Kidney epithelial cell (primary cell): ENCODE data around the gene MMRN1. TPM values are rescaled to one million over a fixed set of nuclear protein-coding genes. Genes with fewer than 3 reads are reported as not detected.
"Not testable (repeated sequence)": the region's sequence is repeated elsewhere in the genome, so short reads cannot be mapped to it uniquely, and the experiment has no call there.

Source experiments
- DNase-seq: peaks from one replicate; pipeline ENCODE4 v3.0.0-alpha.2; 2010; ENCODE audit warnings: low read depth
- H3K27me3 ChIP-seq: 2 replicates; pipeline ENCODE4 v1.6.0; 2011; ENCODE audit warnings: low read length; ENCODE audit not compliant: control insufficient read depth, insufficient read depth
- H3K36me3 ChIP-seq: 2 replicates; pipeline ENCODE4 v1.5.1; 2011; ENCODE audit warnings: low read length; ENCODE audit not compliant: control insufficient read depth, insufficient read depth
- H3K4me3 ChIP-seq: 2 replicates; pipeline ENCODE4 v1.5.1; 2011; ENCODE audit warnings: low read depth, mild to moderate bottlenecking, control low read depth, low read length
- CTCF ChIP-seq: IDR thresholded peaks from 2 replicates; pipeline ENCODE4 v1.5.1; 2011; ENCODE audit warnings: mild to moderate bottlenecking, moderate library complexity, low read length, control low read depth, inconsistent platforms; ENCODE audit not compliant: insufficient read depth, poor library complexity, severe bottlenecking
- total RNA-seq: library from RNA; depleted of rRNA; stranded (reverse); fragments of >200 nt; gene quantifications from 2 replicates; pipeline ENCODE4 v1.2.3, GENCODE V29; 2015

The MMRN1 gene
- total RNA-seq, 1 donor from 2014 or later: not detected

- Histone ChIP-seq H3K36me3 (no peaks in the 10 kb centered on the region), H3K4me3 (no peak overlapping the region), H3K27me3 (no peaks in the 10 kb centered on the region)
- DNase-seq: no peak
- no peak for TF ChIP-seq CTCF
These were observed 5.4 kb upstream of the MMRN1 start for GRCh38 chr4:89889289-89889688.

GRCh38 chr4:89897867-89898266 lies 3.2 kb downstream of the MMRN1 start:
- H3K27me3 ChIP-seq: no peaks in the 10 kb centered on the region
- no peaks in the 10 kb centered on the region for H3K36me3 ChIP-seq
- TF ChIP-seq CTCF: no peak
- DNase-seq: no peak
- no peak overlapping the region for H3K4me3 ChIP-seq

- TF ChIP-seq CTCF: no peak
- no peak for DNase-seq
- Histone ChIP-seq H3K27me3 (no peaks in the 10 kb centered on the region), H3K36me3 (no peaks in the 10 kb centered on the region), H3K4me3 (no peak overlapping the region)
These were observed 3.7 kb downstream of the MMRN1 start for GRCh38 chr4:89898304-89898716.

- Histone ChIP-seq H3K36me3 (no peaks in the 10 kb centered on the region), H3K4me3 (no peak overlapping the region), H3K27me3 (no peaks in the 10 kb centered on the region)
- no peak for TF ChIP-seq CTCF
- no peak for DNase-seq
These were observed 4.5 kb downstream of the MMRN1 start for GRCh38 chr4:89899152-89899551.

- H3K27me3 ChIP-seq: no peaks in the 10 kb centered on the region
- no peak for TF ChIP-seq CTCF
- no peak for DNase-seq
- H3K4me3 ChIP-seq: no peak overlapping the region
- H3K36me3 ChIP-seq: no peaks in the 10 kb centered on the region
These were observed 5.2 kb downstream of the MMRN1 start for GRCh38 chr4:89899854-89900253.

GRCh38 chr4:89901808-89902431 lies 7.3 kb downstream of the MMRN1 start:
- H3K27me3 ChIP-seq, H3K36me3 ChIP-seq, H3K4me3 ChIP-seq: not testable (repeated sequence)
- TF ChIP-seq CTCF: peak; percentile 74
- peak; percentile 5 for DNase-seq
